Measurements from ENCODE around the gene P2RX6.

Gene P2RX6

GRCh38 chr22:20979940-20980453, 35.0 kb upstream of the P2RX6 start:
- DNase-seq (ENCODE audit: low read depth in 2 of 2, low spot score in 1 of 2) = no peak

DNA sequence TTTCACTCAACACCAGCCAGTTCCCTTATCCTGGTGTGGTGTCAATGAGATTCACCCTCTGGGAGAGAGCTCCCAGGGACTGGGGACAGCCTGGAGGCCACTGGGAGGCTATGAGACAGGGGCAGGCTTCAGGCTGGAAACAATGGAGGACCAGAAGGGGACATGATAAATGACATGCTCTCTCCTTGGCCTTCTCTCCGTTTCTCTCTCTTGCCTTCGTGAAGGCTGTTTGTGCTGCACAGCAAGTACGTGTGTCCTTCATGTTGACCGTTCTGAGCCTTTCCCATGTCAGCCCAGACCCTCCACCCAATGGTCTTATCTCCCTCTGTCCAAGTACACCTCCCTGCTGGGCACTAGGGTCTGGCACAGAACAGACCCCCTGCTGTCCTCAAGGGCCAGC, 34.4 kb upstream of the P2RX6 start:
- DNase-seq (ENCODE audit: low read depth in 2 of 2, low spot score in 1 of 2) = no peak

DNA sequence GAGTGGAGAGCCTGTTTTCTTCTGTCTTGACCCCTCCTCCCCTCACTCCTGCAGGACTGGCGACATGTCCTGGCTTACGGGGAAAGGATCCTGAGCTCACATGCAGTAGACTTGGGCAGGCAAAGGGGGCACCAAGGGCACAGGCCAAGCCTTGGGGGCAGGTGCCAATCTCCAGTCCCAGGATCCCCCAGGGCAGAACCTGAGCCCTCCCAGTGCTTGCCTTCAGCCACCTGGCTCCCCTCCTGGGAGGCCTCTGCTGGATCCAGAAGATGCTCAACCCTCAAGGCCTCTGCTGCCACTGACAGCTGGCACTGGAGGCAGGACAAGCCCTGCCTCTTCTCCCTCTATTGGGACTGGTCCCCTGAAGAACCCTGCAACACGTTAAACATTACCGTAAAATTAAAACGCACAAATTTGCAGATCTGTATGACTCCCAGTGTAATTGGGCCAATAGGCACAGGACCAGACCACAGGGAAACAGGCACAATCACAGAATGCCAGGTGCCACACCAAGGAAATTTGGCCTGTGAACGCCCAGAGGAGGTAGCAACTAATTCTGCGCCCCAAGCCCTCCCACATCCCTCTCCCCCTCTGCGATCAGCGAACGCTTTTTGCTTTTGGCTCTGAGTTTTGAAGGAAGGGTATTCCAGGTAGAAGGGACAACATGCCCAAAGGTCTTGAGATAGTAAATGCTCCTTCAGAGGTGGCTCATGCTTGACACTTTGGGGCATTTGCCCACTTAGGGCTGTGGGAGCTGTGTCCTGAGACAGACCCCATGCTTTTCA, 33.8 kb upstream of the P2RX6 start:
- DNase-seq (ENCODE audit: low read depth in 2 of 2, low spot score in 1 of 2) = no peak

- DNase-seq (ENCODE audit: low read depth in 2 of 2, low spot score in 1 of 2) = peak in 1 of 2 donors; percentile 48
Observed at GRCh38 chr22:20981787-20982562, 33.0 kb upstream of the P2RX6 start, which contains the start of gene LZTR1. Gene LZTR1, plus strand, starts transcription at chr22:20982297. Its CDS starts 75 bp downstream, at chr22:20982372.

DNA sequence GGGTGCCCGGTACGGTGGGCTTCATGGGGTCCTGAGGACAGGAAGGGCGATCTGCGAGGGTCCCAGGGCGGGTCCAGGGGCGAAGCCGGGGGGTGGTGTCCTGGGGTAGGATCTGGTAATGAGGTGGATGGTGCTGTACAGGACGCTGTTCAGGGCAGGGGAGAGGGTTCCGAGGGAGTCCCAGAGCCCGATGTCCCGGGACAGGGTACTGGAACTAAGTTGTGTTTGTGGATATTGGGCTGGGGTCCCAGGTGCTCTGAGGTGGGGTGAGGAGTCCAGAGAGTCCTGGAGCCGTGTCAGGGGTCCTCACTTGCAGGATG, 32.4 kb upstream of the P2RX6 start:
- no peak for DNase-seq (ENCODE audit: low read depth in 2 of 2, low spot score in 1 of 2)

GRCh38 chr22:20983081-20983771, 31.7 kb upstream of the P2RX6 start:
- no peak for DNase-seq (ENCODE audit: low read depth in 2 of 2, low spot score in 1 of 2)

GRCh38 chr22:20985720-20986119, 29.2 kb upstream of the P2RX6 start:
- DNase-seq (ENCODE audit: low read depth in 2 of 2, low spot score in 1 of 2) = no peak

DNA sequence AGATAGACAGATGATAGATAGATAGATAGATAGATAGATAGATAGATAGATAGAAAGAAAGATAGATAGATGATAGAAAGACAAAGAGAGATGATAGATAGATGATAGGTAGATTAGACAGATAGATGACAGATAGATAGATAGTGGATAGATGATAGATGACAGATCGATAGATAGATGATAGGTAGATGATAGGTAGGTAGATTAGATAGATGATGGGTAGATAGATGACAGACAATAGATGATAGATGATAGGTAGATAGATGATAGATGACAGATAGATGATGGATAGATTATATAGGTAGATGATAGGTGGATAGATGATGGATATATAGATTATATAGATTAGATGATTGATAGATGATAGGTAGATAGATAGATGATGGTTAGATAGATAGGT, 28.6 kb upstream of the P2RX6 start:
- DNase-seq (ENCODE audit: low read depth in 2 of 2, low spot score in 1 of 2) = no peak

GRCh38 chr22:20987375-20987774, 27.6 kb upstream of the P2RX6 start:
- DNase-seq (ENCODE audit: low read depth in 2 of 2, low spot score in 1 of 2) = no peak

- DNase-seq (ENCODE audit: low read depth in 2 of 2, low spot score in 1 of 2) = no peak
Observed at GRCh38 chr22:20988573-20989322, 26.2 kb upstream of the P2RX6 start.

- no peak for DNase-seq (ENCODE audit: low read depth in 2 of 2, low spot score in 1 of 2)
Observed at GRCh38 chr22:20989323-20990138, 25.4 kb upstream of the P2RX6 start.

GRCh38 chr22:20990184-20991180, 24.5 kb upstream of the P2RX6 start:
- no peak for DNase-seq (ENCODE audit: low read depth in 2 of 2, low spot score in 1 of 2)

- no peak for DNase-seq (ENCODE audit: low read depth in 2 of 2, low spot score in 1 of 2)
Observed at GRCh38 chr22:20991252-20992055, 23.5 kb upstream of the P2RX6 start.

DNA sequence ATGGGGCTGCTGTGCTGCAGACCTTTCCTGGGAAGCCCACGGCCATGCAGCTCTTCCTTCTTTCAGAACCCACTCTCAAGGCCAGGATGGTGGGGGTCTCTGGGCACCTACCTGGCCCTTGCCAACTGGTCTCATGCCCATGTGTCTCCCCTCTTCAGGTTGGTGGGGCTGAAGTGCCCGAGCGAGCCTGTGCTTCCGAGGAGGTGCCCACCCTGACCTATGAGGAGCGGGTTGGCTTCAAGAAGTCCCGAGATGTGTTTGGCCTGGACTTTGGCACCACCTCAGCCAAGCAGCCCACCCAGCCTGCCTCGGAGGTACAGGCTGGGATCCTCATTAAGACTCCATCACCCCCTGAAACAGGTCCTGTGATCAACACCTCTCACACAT, 22.9 kb upstream of the P2RX6 start:
- DNase-seq (ENCODE audit: low read depth in 2 of 2, low spot score in 1 of 2) = no peak

DNA sequence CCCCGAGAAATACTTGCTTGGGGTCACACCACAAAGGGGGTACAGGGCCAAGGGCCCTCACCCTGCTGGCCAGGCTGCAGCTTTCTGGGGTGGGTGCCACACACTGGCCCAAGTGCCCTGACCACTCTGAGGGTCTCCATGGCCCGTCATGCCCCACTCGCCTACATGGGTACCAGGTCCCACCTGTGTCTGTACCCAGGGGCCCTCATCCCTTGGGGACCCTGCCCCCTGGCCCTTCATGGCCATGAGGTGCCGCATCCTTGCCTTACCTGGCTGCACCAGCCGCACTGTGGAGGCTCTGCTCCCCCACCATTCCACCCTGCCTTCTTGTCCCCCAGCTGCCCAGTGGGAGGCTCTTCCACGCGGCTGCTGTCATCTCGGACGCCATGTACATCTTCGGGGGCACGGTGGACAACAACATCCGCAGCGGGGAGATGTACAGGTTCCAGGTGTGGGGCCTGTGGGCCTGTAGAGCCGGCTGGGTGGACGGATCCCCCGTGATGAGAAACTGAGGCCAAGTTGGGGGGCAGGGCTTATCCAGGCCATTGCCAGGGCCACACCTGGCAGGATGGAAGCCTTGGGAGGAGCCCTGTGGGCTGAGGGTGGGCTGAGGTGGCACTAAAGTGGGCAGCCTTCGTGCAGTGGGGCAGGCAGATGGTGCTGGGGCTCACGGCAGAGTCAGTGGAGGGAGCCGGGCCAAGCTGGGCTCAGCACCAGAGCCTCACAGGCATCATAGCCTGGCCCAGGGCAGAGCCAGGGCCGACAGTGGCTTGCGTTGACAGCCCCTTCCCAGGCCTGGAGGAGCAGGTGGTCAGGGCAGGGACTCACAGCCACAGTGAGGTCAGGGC, 22.3 kb upstream of the P2RX6 start:
- no peak for DNase-seq (ENCODE audit: low read depth in 2 of 2, low spot score in 1 of 2)

DNA sequence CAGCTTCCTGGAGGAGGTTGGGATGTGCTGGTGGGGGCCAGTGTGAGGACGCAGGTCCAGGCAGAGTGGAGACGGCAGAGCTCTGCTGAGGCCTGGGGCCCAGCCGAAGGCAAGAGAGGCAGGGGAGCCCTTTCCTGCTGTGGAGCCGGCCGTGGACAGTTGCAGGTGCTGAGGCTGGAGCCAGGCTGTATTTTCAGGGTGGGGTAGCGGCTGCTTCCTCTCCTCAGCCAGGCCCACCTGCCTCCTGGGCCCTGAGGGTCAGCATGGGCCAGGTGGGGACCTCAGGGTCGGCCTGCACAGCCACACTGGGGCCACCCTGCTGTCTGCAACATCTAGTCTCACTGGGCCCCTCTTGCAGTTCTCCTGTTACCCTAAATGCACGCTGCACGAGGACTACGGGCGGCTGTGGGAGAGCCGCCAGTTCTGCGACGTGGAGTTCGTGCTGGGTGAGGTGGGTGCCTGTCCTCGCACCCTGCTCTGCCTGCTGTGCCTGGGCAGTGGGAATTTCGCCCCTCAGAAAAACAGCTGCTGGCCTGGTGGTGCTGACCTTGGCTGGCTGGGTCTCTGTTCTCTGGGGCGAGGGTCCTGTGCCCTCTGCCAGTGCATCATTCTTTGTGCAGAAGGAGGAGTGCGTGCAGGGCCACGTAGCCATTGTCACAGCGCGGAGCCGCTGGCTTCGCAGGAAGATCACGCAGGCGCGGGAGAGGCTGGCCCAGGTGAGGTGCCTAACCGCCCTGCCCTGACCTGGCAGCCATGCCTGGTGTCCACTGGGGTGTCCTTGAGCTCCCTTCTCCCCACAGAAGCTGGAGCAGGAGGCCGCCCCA, 21.4 kb upstream of the P2RX6 start:
- no peak for DNase-seq (ENCODE audit: low read depth in 2 of 2, low spot score in 1 of 2)

All from stimulated activated CD8-positive, alpha-beta memory T cell treated with anti-CD3 and anti-CD28 coated beads, Interleukin-4, amount 100 ng/mL, for 4 hours (primary cell).